Tibial artery (tissue), 4 donors: ENCODE measurements around the gene PNCK.
"Not testable (repeated sequence)": the region's sequence is repeated elsewhere in the genome, so short reads cannot be mapped to it uniquely, and the experiment has no call there.

Experiments
- DNase-seq, 2 donors: peaks; one replicate each; pipeline ENCODE4 v3.0.0-alpha.2; 2019
- H3K27ac ChIP-seq, 2 donors: fragments of 200-600 bp; sonication (generic) in 1 of 2; 1 replicate in 1 of 2; 2 replicates in 1 of 2; pipeline ENCODE4 v1.5.1; 2018 to 2019; ENCODE audit warnings: mild to moderate bottlenecking in 1 of 2
- H3K27me3 ChIP-seq, 2 donors: fragments of 200-600 bp; sonication (generic) in 1 of 2; one replicate each; pipeline versions ENCODE4 v1.5.1 to v1.6.0; 2016 to 2019
- H3K36me3 ChIP-seq, 3 donors: fragments of 200-600 bp; sonication (generic) in 2 of 3; one replicate each; pipeline ENCODE4 v1.5.1; 2016 to 2019; ENCODE audit warnings: mild to moderate bottlenecking in 2 of 3
- H3K4me1 ChIP-seq, 4 donors: fragments of 200-600 bp; sonication (generic) in 2 of 4; 1 replicate in 3 of 4; 2 replicates in 1 of 4; pipeline ENCODE4 v1.5.1; 2016 to 2019
- H3K4me3 ChIP-seq, 2 donors: fragments of 200-600 bp; sonication (generic) in 1 of 2; 1 replicate in 1 of 2; 2 replicates in 1 of 2; pipeline ENCODE4 v1.5.1; 2018 to 2019; ENCODE audit warnings: mild to moderate bottlenecking in 2 of 2
- H3K9me3 ChIP-seq, 3 donors: fragments of 200-600 bp; sonication (generic) in 1 of 3; one replicate each; pipeline ENCODE4 v1.5.1; 2016 to 2019
- intact Hi-C: fragments of 100-400 bp; cut with DNase I; formaldehyde crosslinking; loops from one replicate; pipeline ENCODE4 v1.15.0; 2023; ENCODE audit warnings: low total_unique reads
- TF ChIP-seq, protein P1 (sequence below), 2 experiments: fragments of 200-600 bp in 1 of 2; fragments of 450-650 bp in 1 of 2; IDR thresholded peaks; one replicate each; pipeline ENCODE4 v1.5.1; 2017 to 2019; ENCODE audit warnings: antibody characterized with exemption in 2 of 2, mild to moderate bottlenecking in 1 of 2, moderate library complexity in 1 of 2

PNCK gene

DNA sequence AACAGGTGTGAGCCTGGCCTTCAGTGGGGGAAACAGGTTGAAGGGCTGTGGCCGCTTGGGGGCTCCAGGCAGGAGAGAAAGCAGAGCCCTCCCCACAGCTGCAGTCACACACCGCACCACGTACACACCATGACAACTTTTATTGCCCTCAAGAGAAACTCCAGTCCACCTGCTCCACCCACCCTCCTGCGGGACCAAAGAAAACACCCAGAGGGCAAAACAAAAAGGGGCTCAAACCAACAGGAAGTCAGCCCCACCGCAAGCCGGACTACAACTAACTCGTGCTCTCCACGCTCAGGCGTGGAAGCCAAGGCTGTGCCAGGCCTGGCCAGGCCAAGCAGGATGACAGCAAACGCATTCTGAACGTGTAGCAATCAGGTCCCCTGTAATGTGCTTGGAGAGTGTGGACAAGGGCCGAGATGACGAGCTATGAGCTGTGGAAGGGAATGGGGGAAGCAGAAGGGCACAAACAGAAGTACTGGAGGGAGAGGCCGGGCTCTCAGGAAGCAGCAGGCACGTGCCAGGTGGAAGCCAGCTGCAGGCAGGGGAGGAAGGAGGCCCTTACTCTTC, 26.8 kb upstream of the PNCK start:
- DNase-seq: no peak
- Histone ChIP-seq H3K27ac (peak overlapping the region; percentile 59 to 72), H3K4me1 (peaks cover 0 to 29% (median 5%) of the 10 kb centered on the region in 4 donors), H3K4me3 (no peak overlapping the region), H3K9me3 (no peaks in the 10 kb centered on the region), H3K36me3 (peaks cover 0 to 54% (median 17%) of the 10 kb centered on the region in 3 donors), H3K27me3 (no peaks in the 10 kb centered on the region)
- intact Hi-C loops: no loop called here
- TF ChIP-seq, protein P1, sequence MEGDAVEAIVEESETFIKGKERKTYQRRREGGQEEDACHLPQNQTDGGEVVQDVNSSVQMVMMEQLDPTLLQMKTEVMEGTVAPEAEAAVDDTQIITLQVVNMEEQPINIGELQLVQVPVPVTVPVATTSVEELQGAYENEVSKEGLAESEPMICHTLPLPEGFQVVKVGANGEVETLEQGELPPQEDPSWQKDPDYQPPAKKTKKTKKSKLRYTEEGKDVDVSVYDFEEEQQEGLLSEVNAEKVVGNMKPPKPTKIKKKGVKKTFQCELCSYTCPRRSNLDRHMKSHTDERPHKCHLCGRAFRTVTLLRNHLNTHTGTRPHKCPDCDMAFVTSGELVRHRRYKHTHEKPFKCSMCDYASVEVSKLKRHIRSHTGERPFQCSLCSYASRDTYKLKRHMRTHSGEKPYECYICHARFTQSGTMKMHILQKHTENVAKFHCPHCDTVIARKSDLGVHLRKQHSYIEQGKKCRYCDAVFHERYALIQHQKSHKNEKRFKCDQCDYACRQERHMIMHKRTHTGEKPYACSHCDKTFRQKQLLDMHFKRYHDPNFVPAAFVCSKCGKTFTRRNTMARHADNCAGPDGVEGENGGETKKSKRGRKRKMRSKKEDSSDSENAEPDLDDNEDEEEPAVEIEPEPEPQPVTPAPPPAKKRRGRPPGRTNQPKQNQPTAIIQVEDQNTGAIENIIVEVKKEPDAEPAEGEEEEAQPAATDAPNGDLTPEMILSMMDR (IDR thresholded peaks at IDR 0.05): no peak

DNA sequence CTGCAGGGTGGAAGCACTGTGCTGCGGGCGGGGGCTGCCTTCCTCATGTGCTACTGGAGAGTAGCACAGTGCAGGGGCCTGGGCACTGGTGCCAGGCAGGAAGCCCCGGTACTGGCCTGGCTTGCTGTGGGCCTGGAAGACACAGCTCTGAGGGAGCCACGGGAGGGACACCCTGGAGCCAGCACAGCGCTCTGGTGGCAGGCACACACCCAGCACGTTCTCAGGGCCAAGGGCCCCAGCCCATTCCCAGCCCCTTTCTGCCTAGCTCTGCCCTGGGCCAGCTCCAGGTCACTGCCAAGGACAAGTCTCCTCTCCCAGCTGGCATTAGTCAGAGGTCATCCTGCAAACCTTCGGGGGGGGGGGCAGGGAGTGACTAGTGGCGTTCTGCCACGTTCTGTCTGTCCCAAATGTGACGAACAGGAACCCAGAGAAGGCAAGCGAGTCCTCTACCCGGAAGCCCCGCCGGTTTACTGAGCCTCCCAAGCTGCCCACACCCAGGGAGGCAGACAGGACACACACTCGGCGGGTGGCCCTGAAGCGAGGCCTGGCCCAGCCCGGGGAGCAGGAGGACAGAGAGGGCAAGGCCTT, 26.3 kb upstream of the PNCK start:
- Histone ChIP-seq H3K36me3 (peaks cover 0 to 55% (median 17%) of the 10 kb centered on the region in 3 donors), H3K4me1 (peaks cover 0 to 23% (median 5%) of the 10 kb centered on the region in 4 donors), H3K27ac (peak overlapping the region; percentile 59 to 72)
- intact Hi-C loops, H3K9me3 ChIP-seq, H3K4me3 ChIP-seq, H3K27me3 ChIP-seq: not testable (repeated sequence)
- peak in 1 of 2 donors; percentile 84 for DNase-seq

DNA sequence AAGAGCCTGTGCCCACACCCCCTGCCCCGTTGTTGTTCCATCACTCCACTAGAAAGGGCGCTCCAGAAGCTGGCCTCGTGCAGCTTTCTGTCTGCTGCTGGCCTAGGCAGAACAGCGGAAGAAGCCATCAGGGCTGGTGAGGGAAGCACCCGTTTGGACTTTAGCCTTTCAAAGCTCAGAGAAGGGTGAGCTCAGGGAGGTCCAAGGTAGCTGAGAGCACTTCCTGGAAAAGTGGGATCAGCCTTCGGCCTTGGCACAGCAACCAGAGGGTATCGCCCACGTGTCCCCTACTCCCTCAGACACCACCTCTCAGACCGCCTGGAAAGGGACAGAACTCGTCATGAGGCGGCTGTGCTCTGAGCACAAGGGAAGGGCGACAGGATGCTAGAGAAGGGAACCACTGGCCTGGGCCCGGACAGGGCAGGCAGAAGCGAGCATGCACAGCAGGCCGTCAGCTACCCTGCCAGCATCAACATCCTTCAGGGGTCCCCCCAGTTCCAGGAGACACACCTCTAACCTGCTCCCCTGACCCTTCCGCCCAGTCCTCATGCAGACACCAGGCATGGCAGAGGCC, 25.7 kb upstream of the PNCK start:
- peaks cover 0 to 23% (median 5%) of the 10 kb centered on the region in 4 donors for H3K4me1 ChIP-seq
- H3K27ac ChIP-seq: peak overlapping the region; percentile 59 to 72
- H3K27me3 ChIP-seq, DNase-seq, intact Hi-C loops, H3K4me3 ChIP-seq, H3K9me3 ChIP-seq: not testable (repeated sequence)
- peaks cover 0 to 61% (median 18%) of the 10 kb centered on the region in 3 donors for H3K36me3 ChIP-seq

DNA sequence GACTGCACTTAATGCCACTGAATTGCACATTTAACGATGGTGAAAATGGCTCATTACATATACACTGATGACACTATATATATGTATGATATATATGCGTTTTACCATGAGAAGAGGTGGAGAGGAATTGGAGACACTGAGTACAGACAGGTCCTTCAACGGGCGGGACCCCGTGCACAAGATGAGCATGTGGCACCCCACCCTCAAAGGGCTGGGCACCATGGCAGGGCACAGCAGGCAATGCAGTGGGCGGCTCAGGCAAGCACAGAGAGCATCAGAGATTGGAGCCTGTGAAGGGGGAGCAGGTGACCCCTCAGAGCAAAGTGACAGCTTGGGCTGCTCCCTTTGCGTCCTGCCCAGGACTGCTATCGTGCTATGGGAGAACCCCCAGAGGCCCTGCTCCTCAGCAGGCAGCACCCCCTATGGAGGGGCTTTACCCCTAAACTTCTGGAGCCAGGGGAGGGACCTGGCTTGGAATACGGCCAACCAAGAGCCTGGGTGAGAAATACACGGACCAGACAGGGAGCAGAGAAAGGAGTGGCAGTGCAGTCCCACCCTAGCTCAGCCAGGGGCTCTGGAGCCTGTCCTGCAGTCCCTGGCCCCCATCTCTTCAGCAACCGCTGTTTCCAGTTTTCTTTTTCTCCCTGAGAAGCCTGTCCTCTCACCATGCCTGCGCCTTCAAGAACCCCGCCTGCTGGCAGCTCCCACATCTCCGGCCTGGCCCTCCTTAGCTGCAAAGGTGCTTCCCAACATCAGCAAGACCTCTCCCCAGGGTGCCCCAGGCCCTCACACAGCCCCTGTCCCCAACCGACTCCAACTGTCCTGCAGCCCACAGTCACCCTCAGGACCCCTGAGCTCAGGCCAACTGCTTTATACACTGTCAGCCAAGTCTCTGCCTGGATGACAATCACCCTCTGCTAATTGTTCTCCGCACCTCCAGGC, 24.6 kb upstream of the PNCK start:
- Histone ChIP-seq H3K27me3 (no peaks in the 10 kb centered on the region), H3K9me3 (no peaks in the 10 kb centered on the region), H3K36me3 (peaks cover 0 to 64% (median 21%) of the 10 kb centered on the region in 3 donors), H3K4me1 (peaks cover 0 to 20% (median 5%) of the 10 kb centered on the region in 4 donors), H3K27ac (no peak overlapping the region), H3K4me3 (no peak overlapping the region)
- intact Hi-C loops: no loop called here
- DNase-seq: no peak
- TF ChIP-seq, protein P1 (IDR thresholded peaks at IDR 0.05): no peak

DNA sequence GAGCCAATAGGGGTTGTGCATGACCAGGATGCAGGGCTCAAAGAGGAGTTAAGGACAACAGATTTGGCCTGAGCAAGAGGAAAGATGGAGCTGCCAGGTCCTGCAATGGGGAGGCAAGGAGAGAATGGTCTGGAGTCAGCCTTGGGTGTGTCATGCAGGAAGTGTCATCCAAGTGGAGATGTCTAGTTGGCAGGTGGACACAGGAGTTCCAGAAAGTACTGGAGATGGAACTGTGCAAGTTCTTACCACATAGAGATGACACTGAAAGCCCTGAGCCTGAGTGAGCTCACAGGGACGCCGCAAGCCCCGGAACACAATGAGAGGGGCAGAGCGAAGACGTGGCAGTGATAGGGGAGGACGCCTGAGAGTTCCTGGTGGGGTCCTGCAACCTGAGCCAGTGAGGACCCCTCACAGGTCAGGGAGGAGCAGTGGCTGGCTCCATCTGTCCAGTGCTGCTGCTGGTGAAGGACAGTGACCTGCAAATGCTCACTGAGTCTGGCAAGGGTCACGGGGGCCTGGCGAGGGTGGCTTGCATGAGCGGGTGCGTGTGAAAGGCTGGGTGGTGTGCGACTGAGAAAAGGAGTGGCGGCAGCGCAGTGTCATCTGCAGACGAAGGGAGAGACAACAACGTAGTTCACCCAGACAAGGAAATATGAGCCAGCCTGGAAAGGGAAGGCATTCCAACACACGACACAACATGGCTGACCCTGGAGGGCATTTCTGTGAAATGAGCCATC, 23.5 kb upstream of the PNCK start:
- Histone ChIP-seq H3K4me1 (peaks cover 0 to 16% (median 2%) of the 10 kb centered on the region in 4 donors), H3K36me3 (peaks cover 0 to 55% (median 14%) of the 10 kb centered on the region in 3 donors)
- H3K4me3 ChIP-seq, H3K9me3 ChIP-seq, H3K27ac ChIP-seq, DNase-seq, intact Hi-C loops, H3K27me3 ChIP-seq: not testable (repeated sequence)

DNA sequence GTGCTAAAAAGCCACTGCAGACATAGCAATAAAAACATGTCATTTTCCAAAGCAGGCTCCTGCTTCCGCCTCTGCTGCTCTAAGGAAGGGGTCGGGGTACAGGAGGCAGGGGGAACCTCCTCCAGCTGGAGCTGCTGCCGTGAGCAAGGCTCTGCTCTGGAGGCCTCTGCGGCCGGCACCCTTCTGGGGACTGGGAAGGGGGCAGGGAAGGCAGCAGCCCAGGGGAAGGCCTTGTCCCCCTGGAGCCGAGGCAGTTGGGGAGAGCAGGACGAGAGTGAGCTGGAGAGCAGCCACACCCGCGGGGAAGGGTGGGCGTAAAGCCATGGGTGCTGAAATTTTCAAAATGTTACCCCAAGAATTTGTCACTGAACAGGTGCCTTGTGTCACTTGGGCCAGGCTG, 22.9 kb upstream of the PNCK start:
- peaks cover 0 to 49% (median 8%) of the 10 kb centered on the region in 3 donors for H3K36me3 ChIP-seq
- H3K9me3 ChIP-seq, H3K27me3 ChIP-seq, H3K27ac ChIP-seq, H3K4me3 ChIP-seq, intact Hi-C loops, DNase-seq: not testable (repeated sequence)
- peaks cover 0 to 16% (median 2%) of the 10 kb centered on the region in 4 donors for H3K4me1 ChIP-seq

DNA sequence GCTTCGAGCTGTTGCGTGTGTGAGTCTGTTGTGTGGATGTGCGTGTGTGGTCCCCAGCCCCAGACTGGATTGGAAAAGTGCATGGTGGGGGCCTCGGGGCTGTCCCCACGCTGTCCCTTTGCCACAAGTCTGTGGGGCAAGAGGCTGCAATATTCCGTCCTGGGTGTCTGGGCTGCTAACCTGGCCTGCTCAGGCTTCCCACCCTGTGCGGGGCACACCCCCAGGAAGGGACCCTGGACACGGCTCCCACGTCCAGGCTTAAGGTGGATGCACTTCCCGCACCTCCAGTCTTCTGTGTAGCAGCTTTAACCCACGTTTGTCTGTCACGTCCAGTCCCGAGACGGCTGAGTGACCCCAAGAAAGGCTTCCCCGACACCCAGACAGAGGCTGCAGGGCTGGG, 22.5 kb upstream of the PNCK start:
- intact Hi-C loops: no loop called here
- H3K36me3 ChIP-seq: peaks cover 0 to 45% (median 4%) of the 10 kb centered on the region in 3 donors
- H3K4me3 ChIP-seq: no peak overlapping the region
- H3K4me1 ChIP-seq: peaks cover 0 to 16% (median 2%) of the 10 kb centered on the region in 4 donors
- no peak for DNase-seq
- no peak overlapping the region for H3K27ac ChIP-seq
- TF ChIP-seq, protein P1 (IDR thresholded peaks at IDR 0.05): no peak
- H3K27me3 ChIP-seq: no peaks in the 10 kb centered on the region
- H3K9me3 ChIP-seq: no peaks in the 10 kb centered on the region
